Left lung (tissue), 10 donors: ENCODE results near the gene INPP5A. TPM values are rescaled to one million over a fixed set of nuclear protein-coding genes. Genes with fewer than 3 reads are reported as not detected.
A peak's percentile ranks its signal among the peaks of the same experiment; 100 is the strongest.

Experiments
- ATAC-seq: fragments of 200-7000 bp; cut with Tn5 transposase; one replicate; pipeline ENCODE4 v1.9.1; 2020; ENCODE audit warnings: moderate library complexity
- DNase-seq, 4 donors: peaks; one replicate each; pipeline ENCODE4 v3.0.0-alpha.2; 2013 to 2020
- H3K27ac ChIP-seq, 2 donors: fragments of 200-600 bp; sonication (generic) in 1 of 2; one replicate each; pipeline versions ENCODE4 v1.5.0 to v1.8.0; 2020 to 2021
- H3K27me3 ChIP-seq, 2 donors: fragments of 200-600 bp; sonication (generic) in 1 of 2; one replicate each; pipeline versions ENCODE4 v1.5.0 to v1.8.0; 2020 to 2021
- H3K36me3 ChIP-seq, 2 donors: fragments of 200-600 bp; sonication (generic) in 1 of 2; one replicate each; pipeline versions ENCODE4 v1.5.0 to v1.8.0; 2020 to 2021
- H3K4me1 ChIP-seq, 2 donors: fragments of 200-600 bp; one replicate each; pipeline ENCODE4 v1.8.0; 2021
- H3K4me3 ChIP-seq, 2 donors: fragments of 200-600 bp; sonication (generic) in 1 of 2; one replicate each; pipeline versions ENCODE4 v1.5.0 to v1.8.0; 2020 to 2021; ENCODE audit warnings: mild to moderate bottlenecking in 1 of 2
- H3K9me3 ChIP-seq, 2 donors: fragments of 200-600 bp; sonication (generic) in 1 of 2; one replicate each; pipeline versions ENCODE4 v1.5.0 to v1.8.0; 2020 to 2021
- CTCF ChIP-seq, 2 donors: fragments of 200-600 bp; sonication (generic) in 1 of 2; IDR thresholded peaks; one replicate each; pipeline versions ENCODE4 v1.5.0 to v1.8.0; 2021; ENCODE audit warnings: antibody characterized with exemption in 2 of 2
- intact Hi-C, 2 donors: fragments of 100-400 bp; cut with DNase I; formaldehyde crosslinking; loops; one replicate each; pipeline versions ENCODE4 v1.11.2 to v1.14.2; 2022
- polyA plus RNA-seq, 6 donors: library from polyadenylated mRNA; unstranded; fragments of 120-200 nt; gene quantifications; one replicate each; pipeline ENCODE4 v1.2.1, GENCODE V29; 2013; ENCODE audit not compliant: insufficient read length in 6 of 6
- total RNA-seq, 2 donors: library from RNA; stranded (reverse); fragmentation: NEBNext Ultra II Directional; extraction: Animal tissue kit (Norgen Biotek cat#: 25700); gene quantifications; one replicate each; pipeline ENCODE4 v1.2.1, GENCODE V29; 2021
- donor health status: DM: no; HTN: yes; CAD: no.
- donor health status: DM: no; HTN: no; CAD: no.

INPP5A gene
- total and polyA plus RNA-seq, 8 donors, result 32.0 to 44.0 (median 36.8) TPM

GRCh38 chr10:132649651-132650360, 112.2 kb downstream of the INPP5A start:
- H3K4me1 ChIP-seq, result no peaks in the 10 kb centered on the region
- no peak overlapping the region for H3K4me3 ChIP-seq
- H3K9me3 ChIP-seq, result no peaks in the 10 kb centered on the region
- ATAC-seq, result no peak
- no peaks in the 10 kb centered on the region for H3K27me3 ChIP-seq
- no peak for TF ChIP-seq CTCF (IDR thresholded peaks at IDR 0.05)
- intact Hi-C loops, result no loop called here
- peaks cover 0 to 47% of the 10 kb centered on the region in 2 donors for H3K36me3 ChIP-seq
- no peak overlapping the region for H3K27ac ChIP-seq
- peak in 1 of 4 donors; percentile 54 for DNase-seq

GRCh38 chr10:132650611-132651250, 113.1 kb downstream of the INPP5A start:
- H3K36me3 ChIP-seq, result peaks cover 0 to 54% of the 10 kb centered on the region in 2 donors
- intact Hi-C loops, result no loop called here
- H3K4me1 ChIP-seq, result no peaks in the 10 kb centered on the region

GRCh38 chr10:132651511-132652029, 114.0 kb downstream of the INPP5A start:
- peaks cover 0 to 55% of the 10 kb centered on the region in 2 donors for H3K36me3 ChIP-seq
- no peaks in the 10 kb centered on the region for H3K9me3 ChIP-seq
- H3K4me3 ChIP-seq, result no peak overlapping the region
- TF ChIP-seq CTCF (IDR thresholded peaks at IDR 0.05), result no peak
- H3K4me1 ChIP-seq, result no peaks in the 10 kb centered on the region
- H3K27ac ChIP-seq, result no peak overlapping the region
- ATAC-seq (no peak), DNase-seq (peak in 1 of 4 donors; percentile 61)
- H3K27me3 ChIP-seq, result no peaks in the 10 kb centered on the region
- intact Hi-C loops, result no loop called here

More at GRCh38 chr10:132650611-132651250, 113.1 kb downstream of the INPP5A start:
- DNase-seq, result peak in 1 of 4 donors; percentile 74
- Histone ChIP-seq H3K27ac (no peak overlapping the region), H3K9me3 (no peaks in the 10 kb centered on the region), H3K27me3 (no peaks in the 10 kb centered on the region), H3K4me3 (no peak overlapping the region)
- TF ChIP-seq CTCF (IDR thresholded peaks at IDR 0.05), result no peak
- ATAC-seq, result no peak

- Histone ChIP-seq H3K36me3 (peaks cover 0 to 53% of the 10 kb centered on the region in 2 donors), H3K4me3 (no peak overlapping the region), H3K9me3 (no peaks in the 10 kb centered on the region), H3K27me3 (no peaks in the 10 kb centered on the region), H3K4me1 (no peaks in the 10 kb centered on the region), H3K27ac (no peak overlapping the region)
- intact Hi-C loops, result no loop called here
- TF ChIP-seq CTCF (IDR thresholded peaks at IDR 0.05), result no peak
- ATAC-seq (no peak), DNase-seq (peak in 1 of 4 donors; percentile 29)
These were observed 114.9 kb downstream of the INPP5A start for GRCh38 chr10:132652446-132652845.

- peak in 1 of 4 donors; percentile 65 for DNase-seq
- H3K4me1 ChIP-seq, result no peaks in the 10 kb centered on the region
These were observed 115.5 kb downstream of the INPP5A start for GRCh38 chr10:132652936-132653590.

More at GRCh38 chr10:132652936-132653590, 115.5 kb downstream of the INPP5A start:
- no peak for TF ChIP-seq CTCF (IDR thresholded peaks at IDR 0.05)
- Histone ChIP-seq H3K4me3 (no peak overlapping the region), H3K27me3 (no peaks in the 10 kb centered on the region), H3K36me3 (peaks cover 0 to 48% of the 10 kb centered on the region in 2 donors), H3K9me3 (no peaks in the 10 kb centered on the region), H3K27ac (no peak overlapping the region)
- intact Hi-C loops, result no loop called here
- ATAC-seq, result no peak
